ENCODE data around the gene DMBT1. TPM values are rescaled to one million over a fixed set of nuclear protein-coding genes. Genes with fewer than 3 reads are reported as not detected.

Gene DMBT1
- total RNA-seq, 1 donor = under 0.01 TPM

DNA sequence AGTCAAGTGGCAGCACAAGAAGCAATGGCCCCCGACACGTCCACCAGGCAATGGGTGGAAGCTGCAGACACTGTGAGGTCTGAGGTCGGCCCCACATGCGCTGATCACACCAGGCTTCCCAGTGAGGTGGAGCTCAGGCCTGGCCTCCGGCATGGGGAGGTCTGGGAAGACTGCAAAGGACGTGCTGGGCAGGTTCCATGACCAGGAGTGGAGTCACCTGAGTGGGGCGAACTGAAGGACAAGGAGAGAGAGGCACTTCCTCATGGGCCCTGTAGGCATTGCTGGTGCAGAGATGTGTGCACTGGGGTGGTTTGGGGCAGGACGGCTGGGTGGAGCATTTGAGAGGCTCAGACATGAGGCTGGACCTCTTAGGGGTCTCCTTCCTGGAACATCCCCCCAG, 103.9 kb downstream of the DMBT1 start:
- no peak for DNase-seq (ENCODE audit: low read depth in 2 of 3, low spot score in 2 of 3)

DNA sequence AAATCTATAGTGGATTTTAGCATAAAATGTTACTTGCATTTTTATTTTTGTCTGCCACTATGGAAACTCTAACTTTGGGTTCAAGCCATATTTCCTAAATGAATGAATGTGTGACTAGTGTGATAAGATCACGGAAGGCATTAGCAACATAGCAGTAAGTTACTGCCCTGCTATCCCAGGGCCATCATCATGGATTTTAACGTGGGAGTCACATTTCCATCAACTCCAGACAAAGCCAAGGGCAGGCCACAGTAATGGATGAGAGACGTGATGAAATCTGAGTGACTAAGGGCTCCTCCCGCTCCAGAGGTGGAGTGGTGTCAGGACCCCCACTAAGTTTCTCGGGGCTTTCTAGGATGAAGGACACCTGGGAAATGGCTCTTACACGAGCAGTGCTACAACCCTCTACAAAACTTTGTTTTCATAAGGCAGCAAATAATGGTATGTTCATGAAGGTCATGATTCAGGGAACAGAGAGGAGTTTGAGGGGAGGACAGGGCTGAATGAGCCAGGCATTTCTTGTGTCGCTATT, 104.8 kb downstream of the DMBT1 start:
- DNase-seq (ENCODE audit: low read depth in 2 of 3, low spot score in 2 of 3) = no peak

DNA sequence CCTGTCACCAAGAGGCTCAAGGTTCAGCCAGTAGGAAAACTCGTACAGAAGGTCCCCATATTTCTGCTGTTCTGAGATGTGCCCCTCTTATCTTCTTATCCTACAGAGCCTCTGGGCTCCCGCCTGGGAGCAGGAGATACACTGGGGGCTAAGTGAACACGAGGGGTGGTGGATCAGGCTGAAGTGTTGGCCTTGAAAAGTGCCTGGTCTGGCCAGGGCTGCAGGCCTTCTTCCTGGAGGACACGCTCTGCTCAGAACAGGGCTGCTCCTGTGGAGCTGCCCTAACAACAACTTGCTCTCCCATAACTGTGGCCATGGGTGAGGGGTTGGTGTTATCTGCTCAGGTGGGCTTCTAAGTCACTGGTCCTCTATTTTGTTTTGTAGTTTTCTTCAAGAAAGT, 105.4 kb downstream of the DMBT1 start:
- no peak for DNase-seq (ENCODE audit: low read depth in 2 of 3, low spot score in 2 of 3)

DNA sequence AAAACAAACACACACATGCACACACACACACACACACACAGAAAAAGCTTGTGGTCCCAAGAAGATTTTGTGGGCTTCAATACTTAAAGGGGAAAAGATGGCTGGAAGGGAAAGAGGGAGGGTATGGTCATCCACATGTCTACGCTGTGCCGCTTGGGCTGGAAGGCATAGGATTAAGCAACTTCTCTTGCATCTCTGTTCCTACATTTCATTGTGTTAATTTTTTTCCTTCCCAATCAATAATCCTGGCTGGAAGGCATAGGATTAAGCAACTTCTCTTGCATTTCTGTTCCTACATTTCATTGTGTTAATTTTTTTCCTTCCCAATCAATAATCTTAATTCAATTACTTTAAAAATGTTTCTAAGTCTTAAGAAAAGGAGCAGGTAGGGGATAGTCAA, 108.5 kb downstream of the DMBT1 start:
- DNase-seq (ENCODE audit: low read depth in 2 of 3, low spot score in 2 of 3) = no peak

DNA sequence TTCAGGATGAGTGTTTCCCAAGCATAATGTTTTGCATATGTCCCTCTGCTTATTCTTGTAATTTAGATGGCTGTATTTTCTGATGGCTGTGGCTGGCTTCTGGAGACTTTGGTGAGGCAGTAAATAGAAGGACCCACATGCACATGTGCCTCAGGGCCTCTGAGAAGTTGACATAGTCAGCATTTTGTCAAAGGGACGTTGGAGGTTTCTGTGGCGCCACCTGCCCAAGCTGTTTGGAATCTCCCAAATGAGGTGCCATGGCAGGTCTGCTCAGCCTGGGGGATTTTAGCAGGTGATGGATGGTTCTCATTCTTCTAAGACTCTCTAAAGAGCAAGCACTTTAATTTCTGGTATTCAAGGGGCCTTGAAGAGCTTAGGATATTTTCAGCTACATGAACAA, 109.3 kb downstream of the DMBT1 start:
- no peak for DNase-seq (ENCODE audit: low read depth in 2 of 3, low spot score in 2 of 3)

DNA sequence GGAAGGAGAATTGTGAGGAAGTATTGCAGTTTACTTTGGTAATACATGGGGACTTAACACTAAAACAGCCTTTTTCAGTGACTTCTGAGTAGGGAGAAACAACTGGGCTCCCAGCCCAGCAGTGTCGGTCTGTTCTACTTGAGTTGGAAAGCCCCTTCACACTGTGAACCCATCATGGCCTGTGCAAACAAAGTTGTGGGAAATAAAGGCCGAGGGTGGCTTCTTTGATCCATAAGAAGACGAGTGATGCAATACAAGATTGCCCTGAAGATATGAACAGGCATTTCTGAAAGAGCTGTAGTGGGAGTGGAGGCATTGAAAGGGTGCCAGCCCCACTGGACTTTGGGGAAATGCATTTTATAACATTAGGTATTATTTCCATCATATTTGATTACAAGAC, 110.8 kb downstream of the DMBT1 start:
- DNase-seq (ENCODE audit: low read depth in 2 of 3, low spot score in 2 of 3) = no peak

DNA sequence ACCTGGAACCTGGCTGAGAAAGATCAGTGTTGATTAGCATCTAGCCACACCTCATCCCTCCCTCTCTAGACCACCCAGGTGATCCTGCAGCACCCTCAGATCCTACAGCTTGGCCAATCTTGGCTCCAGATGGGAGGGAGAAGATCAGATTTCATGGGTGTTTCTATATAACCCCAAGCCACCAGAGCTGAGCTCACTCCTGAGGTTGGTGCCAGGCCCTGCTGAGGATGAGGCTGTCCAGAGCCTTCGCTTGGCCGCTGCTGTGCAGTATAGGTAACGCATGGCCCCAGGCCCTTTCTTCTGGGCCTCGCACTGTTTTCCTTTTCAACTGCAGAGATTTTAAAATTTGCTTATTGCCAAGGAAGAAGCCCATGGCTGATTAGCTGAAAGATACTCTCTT, 112.1 kb downstream of the DMBT1 start:
- no peak for DNase-seq (ENCODE audit: low read depth in 2 of 3, low spot score in 2 of 3)

DNA sequence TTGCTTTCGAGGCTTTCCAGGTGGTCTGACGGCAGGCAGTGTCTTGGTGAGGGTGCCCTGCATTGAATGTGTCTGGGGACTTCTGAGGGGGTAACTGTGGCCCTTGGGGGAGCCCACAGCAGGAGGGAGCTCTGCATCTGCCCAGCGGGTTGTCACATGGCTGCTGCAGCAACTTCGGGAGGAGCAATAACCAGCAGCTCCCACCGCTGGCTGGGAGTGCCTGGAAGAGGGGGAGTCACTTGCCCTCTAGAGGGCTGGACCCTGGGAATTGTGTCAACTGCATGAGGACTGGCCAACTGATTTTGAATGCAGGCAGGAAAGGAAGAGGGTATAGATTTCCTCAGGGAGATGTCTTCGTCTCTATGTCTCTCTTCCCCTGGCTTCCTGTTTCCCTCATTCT, 112.7 kb downstream of the DMBT1 start:
- no peak for DNase-seq (ENCODE audit: low read depth in 2 of 3, low spot score in 2 of 3)

DNA sequence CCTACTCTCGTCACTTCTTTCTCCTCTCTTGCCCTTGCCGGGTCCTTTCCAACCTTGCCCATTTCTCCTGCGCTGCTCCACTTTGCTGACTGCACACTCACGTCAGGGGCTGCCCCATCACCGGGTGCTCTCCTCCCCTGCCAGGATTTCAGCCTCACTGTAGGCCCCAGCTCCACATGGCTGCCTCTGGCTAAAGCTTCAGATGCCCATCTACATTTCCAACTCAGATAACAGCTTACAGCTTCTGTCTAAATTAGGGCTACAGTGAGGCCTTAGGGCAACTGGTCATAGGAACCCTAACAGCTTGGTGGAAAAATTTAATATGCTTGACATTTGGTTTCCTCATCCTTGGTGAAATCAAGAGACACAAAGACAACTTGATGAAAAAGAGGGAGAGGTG, 113.2 kb downstream of the DMBT1 start:
- DNase-seq (ENCODE audit: low read depth in 2 of 3, low spot score in 2 of 3) = no peak

DNA sequence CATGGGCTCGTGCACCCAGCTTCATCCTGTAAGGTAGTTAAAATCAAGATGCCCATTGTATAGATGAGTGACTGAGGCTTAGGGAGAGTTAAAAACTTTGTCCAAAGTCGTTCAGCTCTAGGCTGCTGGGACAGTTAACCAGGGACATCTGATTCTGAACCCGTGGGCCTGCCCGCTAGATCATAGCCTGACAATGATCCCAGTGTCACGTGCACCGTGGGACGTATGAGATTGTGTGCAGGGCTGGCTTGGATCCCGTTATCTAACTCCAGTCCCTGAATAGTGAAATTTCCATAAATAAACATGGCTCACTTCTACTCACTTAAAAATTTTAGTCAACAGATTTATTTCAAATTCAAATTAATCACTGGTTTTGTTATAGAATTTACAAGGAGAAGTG, 114.2 kb downstream of the DMBT1 start:
- no peak for DNase-seq (ENCODE audit: low read depth in 2 of 3, low spot score in 2 of 3)

DNA sequence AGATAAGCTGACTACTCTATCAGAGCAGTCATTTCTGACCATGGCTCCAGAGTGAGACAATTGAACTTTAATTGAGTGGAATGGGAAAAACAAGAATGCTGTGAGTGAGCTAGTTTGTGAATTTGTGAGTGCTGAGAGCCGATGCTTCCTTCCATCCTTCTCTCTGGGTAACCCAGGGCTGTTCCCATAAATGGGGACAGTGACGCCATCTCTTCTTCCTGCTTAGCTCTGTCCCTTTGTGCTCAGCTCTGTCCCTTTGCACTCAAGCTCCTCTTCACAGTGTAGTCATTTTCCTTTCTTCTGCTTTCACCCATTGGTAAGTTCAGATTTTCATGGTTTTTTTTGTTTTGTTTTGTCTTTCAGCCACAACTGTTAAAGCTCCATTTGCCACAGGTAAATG, 114.7 kb downstream of the DMBT1 start:
- no peak for DNase-seq (ENCODE audit: low read depth in 2 of 3, low spot score in 2 of 3)

DNA sequence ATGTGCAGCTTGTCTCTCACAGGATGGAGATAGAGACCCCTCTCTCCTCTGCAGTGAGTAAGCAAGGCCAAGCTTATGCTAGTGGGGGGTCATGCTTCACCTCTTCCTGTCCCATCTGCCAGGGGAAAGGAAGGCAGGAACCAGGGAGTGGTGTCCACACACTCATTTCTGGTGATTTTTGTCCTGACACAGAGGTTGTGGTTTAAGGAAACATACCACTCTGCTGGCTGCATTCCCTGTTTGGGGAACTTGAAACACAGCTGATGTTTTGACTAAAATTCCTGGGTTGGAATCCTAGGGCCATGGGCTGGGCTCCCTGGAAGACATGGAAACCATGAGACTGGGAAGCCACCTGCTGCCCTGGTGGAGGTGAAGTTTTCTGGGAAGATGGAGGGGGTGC, 117.7 kb downstream of the DMBT1 start:
- no peak for DNase-seq (ENCODE audit: low read depth in 2 of 3, low spot score in 2 of 3)

DNA sequence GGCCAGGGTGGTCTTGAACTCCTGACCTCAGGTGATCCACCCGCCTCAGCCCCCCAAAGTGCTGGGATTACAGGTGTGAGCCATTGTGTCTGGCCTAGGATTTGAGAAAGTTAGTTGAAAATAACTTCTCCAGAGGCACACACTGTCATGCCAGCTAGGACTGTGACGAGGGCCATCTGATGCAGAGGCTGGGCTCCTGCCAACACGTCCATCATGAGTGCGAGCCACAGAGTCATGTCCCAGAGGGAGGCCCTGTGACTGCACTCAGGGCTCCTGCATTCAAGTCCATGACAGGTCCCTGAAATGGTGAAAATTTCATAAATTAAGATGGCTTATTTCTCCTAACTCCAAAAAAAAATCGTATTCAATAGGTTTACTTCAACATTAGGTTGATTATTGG, 122.0 kb downstream of the DMBT1 start:
- DNase-seq (ENCODE audit: low read depth in 2 of 3, low spot score in 2 of 3) = no peak

DNA sequence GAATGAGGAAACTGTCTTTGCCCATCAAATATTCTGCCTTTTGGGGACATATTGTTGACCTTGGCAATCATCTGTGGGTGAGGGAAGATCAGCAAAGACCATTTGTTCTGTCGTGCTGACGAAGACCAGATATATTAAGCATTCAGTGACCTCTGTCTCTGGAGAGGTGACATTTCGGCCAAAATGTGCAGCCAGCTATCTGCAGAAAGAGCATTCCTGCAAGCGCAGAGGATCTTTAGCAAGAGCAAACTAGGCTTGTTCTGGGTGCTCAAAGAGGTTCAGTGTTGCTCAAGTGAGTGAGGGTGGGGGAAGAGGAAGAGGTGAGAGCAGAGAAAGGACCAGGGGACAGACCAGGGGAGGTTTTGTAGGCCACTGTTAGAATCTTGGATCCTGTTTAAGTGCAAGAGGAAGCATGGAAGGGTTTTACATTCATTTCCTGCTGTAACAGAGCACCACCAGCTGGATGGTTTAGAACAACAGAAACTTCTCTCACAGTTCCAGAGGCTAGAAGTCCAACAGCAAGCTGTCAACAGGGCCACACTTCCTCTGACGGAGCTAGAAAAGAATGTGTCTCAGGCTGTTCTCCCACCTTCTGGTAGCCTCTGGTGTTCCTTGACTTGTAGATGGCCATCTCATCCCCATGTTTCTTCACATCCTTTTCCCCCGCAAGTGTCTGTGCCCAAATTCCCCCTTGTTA, 127.9 kb downstream of the DMBT1 start:
- DNase-seq (ENCODE audit: low read depth in 2 of 3, low spot score in 2 of 3) = no peak

DNA sequence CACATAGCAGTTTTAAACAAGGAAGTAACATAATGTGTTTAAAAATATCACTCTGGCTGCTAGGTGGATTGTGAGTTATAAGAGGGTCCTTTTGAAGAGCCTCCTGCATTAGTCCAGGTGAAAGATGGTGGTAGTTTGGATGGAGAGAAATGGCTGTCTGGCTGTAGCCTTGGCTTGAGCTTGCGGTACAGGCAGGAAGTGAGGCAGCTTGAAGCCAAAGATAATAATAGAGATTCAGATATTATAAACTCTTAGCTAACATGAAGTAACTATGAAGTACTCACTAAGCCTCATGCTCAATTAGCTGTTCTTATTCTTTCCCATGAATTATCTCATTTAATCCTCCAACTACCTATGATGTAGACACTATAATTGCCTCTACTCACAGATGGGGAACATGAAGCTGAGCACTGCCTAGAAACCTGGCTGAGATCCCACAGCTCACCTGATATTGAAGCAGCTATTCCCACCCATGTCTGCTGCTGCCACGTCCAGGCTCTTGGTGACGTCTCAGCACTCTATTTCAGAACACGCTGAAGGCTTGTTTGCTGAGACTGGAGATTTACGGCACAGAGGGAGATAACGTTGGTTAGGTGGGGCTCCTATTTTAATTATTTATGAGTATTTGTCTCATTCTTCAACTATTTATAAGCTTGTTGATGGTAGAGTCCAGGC, 128.7 kb downstream of the DMBT1 start:
- no peak for DNase-seq (ENCODE audit: low read depth in 2 of 3, low spot score in 2 of 3)

DNA sequence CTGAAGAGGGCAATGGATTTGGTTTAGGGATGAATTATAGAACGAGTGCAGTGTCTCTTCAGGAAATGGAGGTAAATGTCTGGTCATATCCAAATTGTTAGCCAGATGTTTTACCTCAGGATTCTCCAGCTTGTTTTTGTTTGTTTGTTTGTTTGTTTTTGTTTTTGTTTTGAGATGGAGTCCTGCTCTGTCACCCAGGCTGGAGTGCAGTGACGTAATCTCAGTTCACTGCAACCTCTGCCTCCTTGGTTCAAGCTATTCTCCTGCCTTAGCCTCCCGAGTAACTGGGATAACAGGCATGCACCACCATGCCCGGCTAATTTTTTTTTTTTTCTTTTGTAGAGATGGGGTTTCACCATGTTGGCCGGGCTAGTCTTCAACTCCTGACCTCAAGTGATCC, 132.2 kb downstream of the DMBT1 start:
- DNase-seq (ENCODE audit: low read depth in 2 of 3, low spot score in 2 of 3) = no peak

Other genes with a start within 250 kb of the DMBT1 start
- 3.0 TPM for gene PLEKHA1, start 186.0 kb upstream of the DMBT1 start, total RNA-seq
- not detected for gene ARMS2, start 106.1 kb upstream of the DMBT1 start, total RNA-seq
- under 0.01 TPM for gene HTRA1, start 99.2 kb upstream of the DMBT1 start, total RNA-seq
- gene C10orf120, start 139.1 kb downstream of the DMBT1 start, total RNA-seq = not detected

Data from hematopoietic multipotent progenitor cell (in vitro differentiated cells).